Left lung (tissue), 10 donors: ENCODE data around the gene DACT2. TPM values are rescaled to one million over a fixed set of nuclear protein-coding genes. Genes with fewer than 3 reads are reported as not detected.
A peak's percentile ranks its signal among the peaks of the same experiment; 100 is the strongest.
"Not testable (repeated sequence)": the region's sequence is repeated elsewhere in the genome, so short reads cannot be mapped to it uniquely, and the experiment has no call there.

Source experiments
- ATAC-seq: fragments of 200-7000 bp; cut with Tn5 transposase; one replicate; pipeline ENCODE4 v1.9.1; 2020; ENCODE audit warnings: moderate library complexity
- DNase-seq, 4 donors: peaks; one replicate each; pipeline ENCODE4 v3.0.0-alpha.2; 2013 to 2020
- H3K27ac ChIP-seq, 2 donors: fragments of 200-600 bp; sonication (generic) in 1 of 2; one replicate each; pipeline versions ENCODE4 v1.5.0 to v1.8.0; 2020 to 2021
- H3K27me3 ChIP-seq, 2 donors: fragments of 200-600 bp; sonication (generic) in 1 of 2; one replicate each; pipeline versions ENCODE4 v1.5.0 to v1.8.0; 2020 to 2021
- H3K36me3 ChIP-seq, 2 donors: fragments of 200-600 bp; sonication (generic) in 1 of 2; one replicate each; pipeline versions ENCODE4 v1.5.0 to v1.8.0; 2020 to 2021
- H3K4me1 ChIP-seq, 2 donors: fragments of 200-600 bp; one replicate each; pipeline ENCODE4 v1.8.0; 2021
- H3K4me3 ChIP-seq, 2 donors: fragments of 200-600 bp; sonication (generic) in 1 of 2; one replicate each; pipeline versions ENCODE4 v1.5.0 to v1.8.0; 2020 to 2021; ENCODE audit warnings: mild to moderate bottlenecking in 1 of 2
- H3K9me3 ChIP-seq, 2 donors: fragments of 200-600 bp; sonication (generic) in 1 of 2; one replicate each; pipeline versions ENCODE4 v1.5.0 to v1.8.0; 2020 to 2021
- intact Hi-C, 2 donors: fragments of 100-400 bp; cut with DNase I; formaldehyde crosslinking; loops; one replicate each; pipeline versions ENCODE4 v1.11.2 to v1.14.2; 2022
- polyA plus RNA-seq, 6 donors: library from polyadenylated mRNA; unstranded; fragments of 120-200 nt; gene quantifications; one replicate each; pipeline ENCODE4 v1.2.1, GENCODE V29; 2013; ENCODE audit not compliant: insufficient read length in 6 of 6
- total RNA-seq, 2 donors: library from RNA; stranded (reverse); fragmentation: NEBNext Ultra II Directional; extraction: Animal tissue kit (Norgen Biotek cat#: 25700); gene quantifications; one replicate each; pipeline ENCODE4 v1.2.1, GENCODE V29; 2021
- TF ChIP-seq, protein P1 (sequence below), 2 donors: fragments of 200-600 bp; sonication (generic) in 1 of 2; IDR thresholded peaks; one replicate each; pipeline versions ENCODE4 v1.5.0 to v1.8.0; 2021; ENCODE audit warnings: antibody characterized with exemption in 2 of 2
- donor health status: DM: no; HTN: yes; CAD: no.
- donor health status: DM: no; HTN: no; CAD: no.

DACT2 gene
- total and polyA plus RNA-seq, 8 donors, result 1.4 to 50.1 (median 38.7) TPM

DNA sequence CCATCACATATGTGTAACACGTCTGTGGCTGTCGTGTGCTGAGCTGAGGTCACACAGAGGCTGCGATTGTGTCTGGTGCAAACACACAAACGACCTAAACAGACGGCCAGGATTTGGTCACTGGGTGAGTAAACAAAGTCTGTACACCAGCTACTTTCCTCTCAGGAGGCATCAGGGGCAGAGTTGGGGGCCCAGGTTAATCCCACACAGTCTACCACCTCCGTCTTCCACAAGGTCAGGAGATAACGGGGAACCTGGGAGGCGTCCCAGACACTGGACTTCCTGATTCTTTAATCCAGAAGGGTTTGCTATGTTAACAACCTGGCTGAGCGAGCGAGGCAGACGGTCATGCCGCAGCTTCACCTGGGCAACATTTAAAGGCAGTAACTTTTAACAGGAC, 1.5 kb downstream of the DACT2 start:
- Histone ChIP-seq H3K27ac (no peak overlapping the region), H3K4me3 (no peak overlapping the region), H3K27me3 (peaks cover 22 to 62% of the 10 kb centered on the region in 2 donors), H3K4me1 (no peaks in the 10 kb centered on the region), H3K9me3 (peaks cover 0 to 2% of the 10 kb centered on the region in 2 donors), H3K36me3 (no peaks in the 10 kb centered on the region)
- intact Hi-C loops, result no loop called here
- TF ChIP-seq, protein P1, sequence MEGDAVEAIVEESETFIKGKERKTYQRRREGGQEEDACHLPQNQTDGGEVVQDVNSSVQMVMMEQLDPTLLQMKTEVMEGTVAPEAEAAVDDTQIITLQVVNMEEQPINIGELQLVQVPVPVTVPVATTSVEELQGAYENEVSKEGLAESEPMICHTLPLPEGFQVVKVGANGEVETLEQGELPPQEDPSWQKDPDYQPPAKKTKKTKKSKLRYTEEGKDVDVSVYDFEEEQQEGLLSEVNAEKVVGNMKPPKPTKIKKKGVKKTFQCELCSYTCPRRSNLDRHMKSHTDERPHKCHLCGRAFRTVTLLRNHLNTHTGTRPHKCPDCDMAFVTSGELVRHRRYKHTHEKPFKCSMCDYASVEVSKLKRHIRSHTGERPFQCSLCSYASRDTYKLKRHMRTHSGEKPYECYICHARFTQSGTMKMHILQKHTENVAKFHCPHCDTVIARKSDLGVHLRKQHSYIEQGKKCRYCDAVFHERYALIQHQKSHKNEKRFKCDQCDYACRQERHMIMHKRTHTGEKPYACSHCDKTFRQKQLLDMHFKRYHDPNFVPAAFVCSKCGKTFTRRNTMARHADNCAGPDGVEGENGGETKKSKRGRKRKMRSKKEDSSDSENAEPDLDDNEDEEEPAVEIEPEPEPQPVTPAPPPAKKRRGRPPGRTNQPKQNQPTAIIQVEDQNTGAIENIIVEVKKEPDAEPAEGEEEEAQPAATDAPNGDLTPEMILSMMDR (IDR thresholded peaks at IDR 0.05), result no peak
- no peak for DNase-seq
- peak; percentile 40 for ATAC-seq

DNA sequence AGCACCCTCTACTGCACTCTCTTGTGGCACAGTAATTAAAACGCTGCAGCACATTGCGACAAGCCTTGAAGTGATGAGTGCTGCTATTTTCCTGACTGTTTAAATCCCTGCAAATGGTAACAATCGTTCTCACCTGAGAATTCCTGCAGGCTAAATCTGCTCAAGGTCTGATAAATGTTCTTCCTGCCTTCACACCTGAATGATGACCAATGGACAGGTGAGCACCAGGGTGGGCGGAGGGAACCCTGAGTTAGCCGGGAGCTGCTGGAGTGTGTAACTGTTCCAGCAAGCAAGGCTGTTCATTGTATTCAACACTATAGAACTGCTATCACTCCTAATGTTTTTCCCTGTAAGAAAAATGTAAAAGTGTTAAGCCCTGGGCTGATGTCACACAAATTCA, 4.0 kb downstream of the DACT2 start:
- Histone ChIP-seq H3K9me3 (no peaks in the 10 kb centered on the region), H3K4me1 (no peaks in the 10 kb centered on the region), H3K27ac (no peak overlapping the region), H3K4me3 (no peak overlapping the region), H3K36me3 (no peaks in the 10 kb centered on the region), H3K27me3 (peaks cover 22 to 48% of the 10 kb centered on the region in 2 donors)
- TF ChIP-seq, protein P1 (IDR thresholded peaks at IDR 0.05), result no peak
- no peak for DNase-seq
- peak; percentile 9 for ATAC-seq
- intact Hi-C loops, result no loop called here

DNA sequence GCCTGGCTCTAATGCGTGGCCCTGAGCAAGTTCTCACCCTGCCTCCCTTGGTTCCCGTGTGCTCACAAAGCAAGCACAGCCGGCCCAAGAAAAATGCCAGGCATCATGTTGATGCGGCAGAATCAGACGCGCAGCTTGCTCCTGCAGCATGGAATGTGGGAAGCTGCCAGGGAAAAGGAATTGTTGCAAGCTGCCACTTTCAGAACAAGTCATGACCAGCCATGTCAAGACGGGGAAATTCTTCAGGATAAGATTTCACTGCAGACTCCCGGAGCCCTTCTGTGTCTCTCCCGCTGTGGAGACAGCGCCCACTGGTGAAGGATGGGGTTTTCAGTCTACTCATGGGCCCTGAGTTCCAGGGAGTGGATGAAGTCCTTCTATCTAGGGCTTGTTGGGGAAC, 4.6 kb downstream of the DACT2 start:
- ATAC-seq, result peak; percentile 63
- TF ChIP-seq, protein P1 (IDR thresholded peaks at IDR 0.05), result peak in 1 of 2 donors; percentile 20
- intact Hi-C loops, result no loop called here
- H3K36me3 ChIP-seq, result no peaks in the 10 kb centered on the region
- no peaks in the 10 kb centered on the region for H3K4me1 ChIP-seq
- H3K4me3 ChIP-seq, result no peak overlapping the region
- DNase-seq, result peak in 1 of 4 donors; percentile 49
- H3K27ac ChIP-seq, result no peak overlapping the region
- H3K27me3 ChIP-seq, result peaks cover 16 to 41% of the 10 kb centered on the region in 2 donors
- no peaks in the 10 kb centered on the region for H3K9me3 ChIP-seq

DNA sequence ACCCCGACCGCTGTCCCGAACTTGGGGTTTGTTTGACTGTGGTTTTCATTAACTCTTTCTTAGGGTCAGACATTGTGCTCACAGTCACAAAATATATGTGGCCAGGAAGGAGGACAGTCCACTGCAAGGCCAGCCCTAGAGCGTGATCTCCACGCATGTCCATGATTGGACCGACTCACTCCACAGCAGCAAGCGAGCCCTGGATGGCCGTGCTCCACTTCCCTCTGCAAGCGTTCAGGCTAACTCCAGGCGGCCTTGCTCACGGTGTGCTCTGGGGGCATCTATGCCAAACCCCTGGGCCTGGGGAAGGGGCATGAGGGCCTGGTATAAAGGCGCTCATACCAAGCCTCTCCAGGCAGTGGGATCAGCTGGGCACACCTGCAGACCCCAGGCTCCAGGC, 5.6 kb downstream of the DACT2 start:
- no peaks in the 10 kb centered on the region for H3K4me1 ChIP-seq
- ATAC-seq, result no peak
- peaks cover 9 to 32% of the 10 kb centered on the region in 2 donors for H3K27me3 ChIP-seq
- no peaks in the 10 kb centered on the region for H3K36me3 ChIP-seq
- H3K27ac ChIP-seq, result no peak overlapping the region
- no peak overlapping the region for H3K4me3 ChIP-seq
- H3K9me3 ChIP-seq, result no peaks in the 10 kb centered on the region
- TF ChIP-seq, protein P1 (IDR thresholded peaks at IDR 0.05), result no peak
- peak in 1 of 4 donors; percentile 58 for DNase-seq
- intact Hi-C loops, result no loop called here

DNA sequence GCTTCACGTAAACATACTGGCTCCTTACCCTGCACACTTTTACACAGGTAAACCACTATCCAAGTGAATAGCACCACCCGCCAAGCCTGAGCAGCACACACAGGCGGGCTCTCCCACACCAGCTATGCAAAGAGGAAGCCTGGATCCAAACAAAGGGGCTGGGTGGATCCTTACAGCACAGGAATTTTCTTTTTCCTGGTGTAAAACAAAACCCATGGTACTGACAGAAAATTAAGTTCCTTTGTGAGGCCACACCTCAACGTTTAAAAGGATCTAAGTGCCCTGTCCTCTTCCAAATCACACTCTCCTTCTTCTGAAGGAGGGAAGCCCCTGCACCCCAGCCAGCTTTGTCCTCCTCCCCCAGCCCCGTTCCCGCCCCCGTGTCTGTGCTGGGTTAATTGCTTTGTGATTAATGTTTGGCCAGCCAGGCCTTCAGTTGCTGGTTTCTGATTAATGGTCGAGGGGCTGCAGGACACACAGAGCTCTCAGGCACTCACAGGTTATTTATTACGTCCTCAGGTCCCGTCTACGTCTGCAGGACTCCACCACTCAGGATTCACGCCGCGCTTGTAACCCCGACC, 6.1 kb downstream of the DACT2 start:
- Histone ChIP-seq H3K9me3 (no peaks in the 10 kb centered on the region), H3K4me1 (no peaks in the 10 kb centered on the region), H3K27me3 (peaks cover 4 to 27% of the 10 kb centered on the region in 2 donors), H3K36me3 (no peaks in the 10 kb centered on the region), H3K4me3 (no peak overlapping the region), H3K27ac (no peak overlapping the region)
- no peak for DNase-seq
- TF ChIP-seq, protein P1 (IDR thresholded peaks at IDR 0.05), result no peak
- intact Hi-C loops, result no loop called here
- peak; percentile 58 for ATAC-seq

DNA sequence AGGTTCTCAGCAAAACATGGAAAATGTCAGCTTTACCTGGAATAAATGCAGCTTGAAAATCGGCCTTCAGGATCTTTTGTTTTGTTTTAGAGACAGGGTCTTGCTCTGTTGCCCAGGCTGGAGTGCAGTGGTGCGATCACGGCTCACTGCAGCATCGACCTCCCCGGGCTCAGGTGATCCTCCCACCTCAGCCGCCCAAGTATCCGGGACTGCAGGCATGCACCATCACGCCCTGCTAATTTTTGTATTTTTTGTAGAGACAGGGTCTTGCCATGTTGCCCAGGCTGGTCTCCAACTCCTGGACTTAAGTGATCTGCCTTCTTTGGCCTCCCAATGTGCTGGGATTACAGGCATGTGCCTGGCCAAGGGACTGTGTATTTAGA, 7.5 kb downstream of the DACT2 start:
- peaks cover 0 to 21% of the 10 kb centered on the region in 2 donors for H3K27me3 ChIP-seq
- not testable (repeated sequence) for ATAC-seq

More for the DNA sequence above, 7.5 kb downstream of the DACT2 start:
- intact Hi-C loops, H3K36me3 ChIP-seq, H3K4me3 ChIP-seq, H3K4me1 ChIP-seq, H3K27ac ChIP-seq, DNase-seq, H3K9me3 ChIP-seq: not testable (repeated sequence)
